AG09309 (cell line): ENCODE measurements around the gene CDHR5.

ENCODE experiments used
- DNase-seq: peaks from one replicate; pipeline ENCODE4 v3.0.0-alpha.2; 2010; ENCODE audit warnings: low read depth
- H3K4me3 ChIP-seq: 2 replicates; pipeline ENCODE4 v1.5.1; 2011; ENCODE audit warnings: mild to moderate bottlenecking, low read depth, low read length, moderate library complexity; ENCODE audit not compliant: control insufficient read depth
- CTCF ChIP-seq: IDR thresholded peaks from 2 replicates; pipeline ENCODE4 v1.5.1; 2011; ENCODE audit warnings: mild to moderate bottlenecking, low read depth, low read length, inconsistent platforms; ENCODE audit not compliant: insufficient read depth, control insufficient read depth; ENCODE audit errors: missing control alignments

CDHR5 gene

GRCh38 chr11:623349-623869 is 1.3 kb downstream of the CDHR5 start:
- no peak for TF ChIP-seq CTCF
- DNase-seq, result no peak
- H3K4me3 ChIP-seq, result no peak overlapping the region

- no peak for TF ChIP-seq CTCF
- no peak overlapping the region for H3K4me3 ChIP-seq
- no peak for DNase-seq
Measured at GRCh38 chr11:621838-622237, 2.9 kb downstream of the CDHR5 start.

- TF ChIP-seq CTCF, result no peak
- DNase-seq, result no peak
- H3K4me3 ChIP-seq, result no peak overlapping the region
Measured at GRCh38 chr11:620935-621814, 3.6 kb downstream of the CDHR5 start.

GRCh38 chr11:620201-620600 is 4.6 kb downstream of the CDHR5 start:
- no peak overlapping the region for H3K4me3 ChIP-seq
- no peak for DNase-seq
- no peak for TF ChIP-seq CTCF

- TF ChIP-seq CTCF, result no peak
Measured at GRCh38 chr11:619628-620050, 5.1 kb downstream of the CDHR5 start.

GRCh38 chr11:618856-619627 is 5.7 kb downstream of the CDHR5 start:
- H3K4me3 ChIP-seq, result no peak overlapping the region
- DNase-seq, result no peak
- TF ChIP-seq CTCF, result no peak

More at GRCh38 chr11:619628-620050, 5.1 kb downstream of the CDHR5 start:
- H3K4me3 ChIP-seq, result no peak overlapping the region
- DNase-seq, result no peak
